Sigmoid colon (tissue), 4 donors: Measurements from ENCODE around the gene ADGRA3.

Source experiments
- CTCF ChIP-seq, 4 experiments: fragments of 450-650 bp in 3 of 4; fragments of 200-600 bp in 1 of 4; IDR thresholded peaks; one replicate each; pipeline ENCODE4 v1.5.1; 2016 to 2019; ENCODE audit warnings: antibody characterized with exemption in 4 of 4, mild to moderate bottlenecking in 3 of 4, moderate library complexity in 2 of 4
- EP300 ChIP-seq, 4 donors: sonication (generic); formaldehyde crosslinking; IDR thresholded peaks; one replicate each; pipeline ENCODE4 v1.6.1; 2017; ENCODE audit warnings: antibody characterized with exemption in 4 of 4
- POLR2A ChIP-seq, 2 donors: fragments of 450-650 bp; IDR thresholded peaks; one replicate each; pipeline ENCODE4 v1.6.1; 2016; ENCODE audit warnings: antibody characterized with exemption in 2 of 2, mild to moderate bottlenecking in 2 of 2, moderate library complexity in 2 of 2
- POLR2AphosphoS5 ChIP-seq, 4 donors: sonication (generic); formaldehyde crosslinking; IDR thresholded peaks; one replicate each; pipeline ENCODE4 v1.6.1; 2017; ENCODE audit warnings: antibody characterized with exemption in 4 of 4

- TF ChIP-seq POLR2AphosphoS5 (IDR thresholded peaks at IDR 0.05) (no peak), CTCF (IDR thresholded peaks at IDR 0.05) (no peak), POLR2A (IDR thresholded peaks at IDR 0.05) (no peak), EP300 (IDR thresholded peaks at IDR 0.05) (no peak)
Observed at GRCh38 chr4:22407361-22407760, 108.5 kb downstream of the ADGRA3 start.
